ENCODE results near the gene GGTLC2.

- TF ChIP-seq CTCF (IDR thresholded peaks at IDR 0.05; ENCODE audit: borderline replicate concordance, extremely low read depth, low read length, poor library complexity, severe bottlenecking): no peak
- no peak for TF ChIP-seq EZH2 (IDR thresholded peaks at IDR 0.05; ENCODE audit: borderline replicate concordance, low read depth, low read length, severe bottlenecking)
These were observed 51.7 kb downstream of the GGTLC2 start for GRCh38 chr22:22696104-22696503.

All from DND-41 (cell line).